GM23338 (cell line): ENCODE measurements around the gene ZNF469.

Experiments
- CREB1 ChIP-seq: fragments of 250-450 bp; sonication (Bioruptor Pico); IDR thresholded peaks from 2 replicates; pipeline ENCODE4 v1.5.0; 2020; ENCODE audit warnings: low read depth, mild to moderate bottlenecking, moderate library complexity
- CTCF ChIP-seq, 2 experiments: fragments of 200-600 bp in 1 of 2; sonication (generic) in 1 of 2; conservative IDR thresholded peaks; 2 replicates each; pipeline versions ENCODE4 v1.5.1 to v1.6.1; 2016 to 2017; ENCODE audit warnings: antibody characterized with exemption in 2 of 2, low read depth in 2 of 2, mild to moderate bottlenecking in 2 of 2, moderate library complexity in 1 of 2
- EZH2 ChIP-seq: fragments of 200-600 bp; sonication (generic); IDR thresholded peaks from one replicate; pipeline ENCODE4 v1.8.0; 2017; ENCODE audit warnings: antibody characterized with exemption, mild to moderate bottlenecking, low read depth; ENCODE audit not compliant: unreplicated experiment
- EZH2phosphoT487 ChIP-seq: fragments of 200-600 bp; sonication (generic); IDR thresholded peaks from one replicate; pipeline ENCODE4 v1.8.1; 2018; ENCODE audit warnings: antibody characterized with exemption; ENCODE audit not compliant: unreplicated experiment
- JUNB ChIP-seq: IDR thresholded peaks from one replicate; pipeline ENCODE4 v1.6.1; 2016; ENCODE audit warnings: antibody characterized with exemption; ENCODE audit not compliant: unreplicated experiment
- NANOG ChIP-seq: IDR thresholded peaks from 2 replicates; pipeline ENCODE4 v1.6.1; 2016; ENCODE audit warnings: antibody characterized with exemption, borderline replicate concordance
- POLR2AphosphoS5 ChIP-seq: IDR thresholded peaks from 2 replicates; pipeline ENCODE4 v1.6.1; 2016; ENCODE audit warnings: antibody characterized with exemption, low read depth
- REST ChIP-seq: IDR thresholded peaks from one replicate; pipeline ENCODE4 v1.6.1; 2018; ENCODE audit warnings: antibody characterized with exemption; ENCODE audit not compliant: unreplicated experiment
- ZNF114 ChIP-seq: fragments of 250-450 bp; sonication (Bioruptor Pico); IDR thresholded peaks from 2 replicates; pipeline ENCODE4 v1.5.0; 2020; ENCODE audit warnings: mild to moderate bottlenecking, moderate library complexity
- ZNF331 ChIP-seq: fragments of 250-450 bp; sonication (Bioruptor Pico); IDR thresholded peaks from 2 replicates; pipeline ENCODE4 v1.5.0; 2020; ENCODE audit warnings: low read depth, mild to moderate bottlenecking, moderate library complexity

- no peak for TF ChIP-seq CTCF (conservative IDR thresholded peaks at IDR 0.05; ENCODE audit: low read depth in 2 of 2)
- no peak for TF ChIP-seq REST
- no peak for TF ChIP-seq ZNF331 (CRISPR knock-in tag)
- TF ChIP-seq EZH2 = no peak
- no peak for TF ChIP-seq POLR2AphosphoS5
- TF ChIP-seq ZNF114 (CRISPR knock-in tag) = no peak
- no peak for TF ChIP-seq CREB1 (CRISPR knock-in tag)
- TF ChIP-seq EZH2phosphoT487 = no peak
- no peak for TF ChIP-seq NANOG
- no peak for TF ChIP-seq JUNB
Measured at GRCh38 chr16:88419790-88420189, 37.0 kb downstream of the ZNF469 start.
